Activated gamma-delta T cell treated with Interleukin-2 at 50 U/mL for 16 hours (primary cell): ENCODE results near the gene CTSS.
"Not testable (repeated sequence)": the region's sequence is repeated elsewhere in the genome, so short reads cannot be mapped to it uniquely, and the experiment has no call there.

ENCODE experiments used
- DNase-seq: peaks from one replicate; pipeline ENCODE4 v3.0.0-alpha.2; 2020

Gene CTSS

GRCh38 chr1:150772326-150772725, 6.7 kb upstream of the CTSS start:
- no peak for DNase-seq

- DNase-seq: not testable (repeated sequence)
These were observed 2.1 kb upstream of the CTSS start for GRCh38 chr1:150767704-150768103.

GRCh38 chr1:150765977-150766301, 361 bp upstream of the CTSS start:
- not testable (repeated sequence) for DNase-seq

- no peak for DNase-seq
These were observed 919 bp downstream of the CTSS start for GRCh38 chr1:150764617-150765101.

- no peak for DNase-seq
These were observed 2.6 kb downstream of the CTSS start for GRCh38 chr1:150763018-150763417.

GRCh38 chr1:150762552-150762951, 3.0 kb downstream of the CTSS start:
- no peak for DNase-seq

- no peak for DNase-seq
These were observed 3.8 kb downstream of the CTSS start for GRCh38 chr1:150761801-150762200.

- no peak for DNase-seq
These were observed 5.6 kb downstream of the CTSS start for GRCh38 chr1:150760013-150760412.

- no peak for DNase-seq
These were observed 12.2 kb downstream of the CTSS start for GRCh38 chr1:150753416-150753815.

GRCh38 chr1:150751443-150751842, 14.1 kb downstream of the CTSS start:
- no peak for DNase-seq

GRCh38 chr1:150749720-150750311, 15.8 kb downstream of the CTSS start:
- no peak for DNase-seq

- no peak for DNase-seq
These were observed 16.5 kb downstream of the CTSS start for GRCh38 chr1:150748878-150749719.

- DNase-seq: no peak
These were observed 35.4 kb downstream of the CTSS start for GRCh38 chr1:150730130-150730721.

- no peak for DNase-seq
These were observed 41.2 kb downstream of the CTSS start for GRCh38 chr1:150724336-150724735.

GRCh38 chr1:150720703-150721102, 44.9 kb downstream of the CTSS start, which contains the start of gene HORMAD1:
HORMAD1 (minus strand) TSS chr1:150720895; CDS start chr1:150719505, 1,390 bp downstream.
- no peak for DNase-seq

GRCh38 chr1:150720098-150720497, 45.5 kb downstream of the CTSS start:
- DNase-seq: no peak

- DNase-seq: no peak
These were observed 47.2 kb downstream of the CTSS start for GRCh38 chr1:150718225-150718891.

GRCh38 chr1:150709031-150709430, 56.5 kb downstream of the CTSS start:
- not testable (repeated sequence) for DNase-seq

- no peak for DNase-seq
These were observed 57.0 kb downstream of the CTSS start for GRCh38 chr1:150708595-150708994.

- no peak for DNase-seq
These were observed 59.5 kb downstream of the CTSS start for GRCh38 chr1:150706091-150706490.

GRCh38 chr1:150703427-150703826, 62.2 kb downstream of the CTSS start:
- DNase-seq: no peak

GRCh38 chr1:150696995-150697927, 68.3 kb downstream of the CTSS start, which contains the start of gene GOLPH3L:
GOLPH3L (minus strand) TSS chr1:150697154; CDS start chr1:150694838, 2,316 bp downstream.
- DNase-seq: peak; percentile 88
